NCI-H1417 (cell line): ENCODE results near the gene ITIH6.
A peak's percentile ranks its signal among the peaks of the same experiment; 100 is the strongest.
"Not testable (repeated sequence)": the region's sequence is repeated elsewhere in the genome, so short reads cannot be mapped to it uniquely, and the experiment has no call there.

Source experiments
- DNase-seq, 3 experiments: peaks; one replicate each; lab custom pipeline; 2025; lab: John Stamatoyannopoulos, UW

The ITIH6 gene

GRCh38 chrX:54798137-54798536 lies at the start of gene ITIH6:
ITIH6 (minus strand) TSS chrX:54798255; CDS start chrX:54798210, 45 bp downstream.
- no peak for DNase-seq

- DNase-seq: not testable (repeated sequence)
Observed at GRCh38 chrX:54847700-54848099, 49.6 kb upstream of the ITIH6 start.

GRCh38 chrX:54843050-54843449 lies 45.0 kb upstream of the ITIH6 start:
- no peak for DNase-seq

GRCh38 chrX:54842607-54843006 lies 44.6 kb upstream of the ITIH6 start:
- no peak for DNase-seq

GRCh38 chrX:54841184-54841874 lies 43.3 kb upstream of the ITIH6 start:
- DNase-seq: peak in 1 of 3 experiments; percentile 18

GRCh38 chrX:54838583-54838982 lies 40.5 kb upstream of the ITIH6 start:
- DNase-seq: no peak

- DNase-seq: no peak
Observed at GRCh38 chrX:54826598-54826997, 28.5 kb upstream of the ITIH6 start.

GRCh38 chrX:54825716-54826438 lies 27.8 kb upstream of the ITIH6 start:
- DNase-seq: no peak

GRCh38 chrX:54824722-54825121 lies 26.7 kb upstream of the ITIH6 start:
- DNase-seq: no peak

GRCh38 chrX:54824195-54824594 lies 26.1 kb upstream of the ITIH6 start:
- no peak for DNase-seq

- no peak for DNase-seq
Observed at GRCh38 chrX:54821310-54821709, 23.3 kb upstream of the ITIH6 start.

GRCh38 chrX:54820737-54821136 lies 22.7 kb upstream of the ITIH6 start:
- no peak for DNase-seq

- no peak for DNase-seq
Observed at GRCh38 chrX:54819201-54819600, 21.1 kb upstream of the ITIH6 start.

- no peak for DNase-seq
Observed at GRCh38 chrX:54818221-54818620, 20.2 kb upstream of the ITIH6 start.

GRCh38 chrX:54817220-54817820 lies 19.3 kb upstream of the ITIH6 start:
- no peak for DNase-seq

GRCh38 chrX:54812306-54812705 lies 14.3 kb upstream of the ITIH6 start:
- no peak for DNase-seq

GRCh38 chrX:54811301-54811885 lies 13.3 kb upstream of the ITIH6 start:
- no peak for DNase-seq

- DNase-seq: no peak
Observed at GRCh38 chrX:54810532-54810931, 12.5 kb upstream of the ITIH6 start.

- peak; percentile 87 to 98 (median 91) for DNase-seq
Observed at GRCh38 chrX:54808605-54809483, 10.8 kb upstream of the ITIH6 start.

GRCh38 chrX:54808109-54808604 lies 10.1 kb upstream of the ITIH6 start:
- DNase-seq: peak; percentile 4 to 86 (median 76)

- DNase-seq: peak in 2 of 3 experiments; percentile 50 to 65
Observed at GRCh38 chrX:54807524-54808108, 9.6 kb upstream of the ITIH6 start, which contains the start of gene MAGED2. MAGED2 (plus strand) TSS chrX:54807745; CDS start chrX:54809332, 1,587 bp downstream.
